ENCODE measurements around the gene RBBP4. TPM values are rescaled to one million over a fixed set of nuclear protein-coding genes. Genes with fewer than 3 reads are reported as not detected.

Gene RBBP4
- 118 and 143 TPM in 2 replicates for total RNA-seq

DNA sequence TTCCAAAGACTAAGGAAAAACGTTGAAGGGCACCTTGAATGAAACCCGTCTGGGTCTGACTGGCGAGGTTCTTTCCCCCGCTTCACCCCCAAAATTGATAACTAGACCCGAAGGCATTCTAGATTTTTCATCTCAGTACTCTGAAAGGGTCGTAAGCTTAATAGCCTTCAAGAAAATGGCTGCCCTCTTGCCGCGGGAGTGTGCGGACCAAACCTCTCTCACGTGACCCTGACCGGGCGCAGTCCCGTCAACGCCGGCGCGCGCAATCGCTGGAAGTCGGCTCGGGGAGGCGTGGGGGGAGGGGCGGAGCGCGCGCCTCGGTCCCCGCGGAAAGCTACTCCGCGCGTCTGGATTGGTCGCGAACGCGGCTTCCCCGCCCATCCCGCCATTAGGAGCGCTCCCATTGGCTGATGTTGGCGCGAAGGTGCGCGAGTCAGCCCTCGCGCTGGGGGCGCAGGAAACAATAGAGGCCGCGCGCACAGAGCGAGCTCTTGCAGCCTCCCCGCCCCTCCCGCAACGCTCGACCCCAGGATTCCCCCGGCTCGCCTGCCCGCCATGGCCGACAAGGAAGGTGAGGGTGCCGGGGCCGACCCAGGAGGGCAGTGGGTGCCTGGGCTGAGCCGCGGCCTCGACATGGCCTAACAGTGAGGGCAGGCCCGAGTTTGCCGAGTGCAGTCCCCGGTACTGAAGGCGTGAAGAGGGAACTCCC is at the start of gene RBBP4:
TSS of gene RBBP4 (plus strand) at position 457 of the 709 bp plus-strand sequence. CDS start at position 556, 99 bp downstream.

DNA sequence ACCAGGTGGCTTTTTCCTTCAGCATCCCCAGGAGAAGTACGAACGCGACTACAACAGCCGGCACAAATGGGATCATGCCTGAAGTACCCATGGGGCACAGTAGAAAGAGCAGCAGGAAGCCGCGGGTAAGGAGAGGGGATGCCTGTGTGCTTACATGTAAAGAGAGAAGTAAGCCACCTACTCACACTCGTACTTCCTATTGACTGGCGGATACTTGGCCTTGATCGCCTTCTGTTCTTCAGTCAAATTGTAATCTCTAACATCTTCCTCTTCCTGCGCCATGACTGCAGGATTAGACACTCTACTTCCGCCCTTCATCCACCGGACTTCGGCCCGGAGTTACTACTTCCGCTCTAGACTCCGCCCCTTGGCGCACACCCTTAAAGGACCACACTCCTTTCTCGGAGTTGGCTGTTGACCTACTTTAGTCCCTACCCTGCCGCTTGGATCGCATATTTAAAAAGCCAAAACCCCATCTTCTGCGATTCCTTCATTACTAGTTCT is 708 bp upstream of the RBBP4 start, which contains the start of gene ZBTB8OS:
TSS of gene ZBTB8OS (minus strand) at position 303 of the 504 bp plus-strand sequence. CDS start at position 282, 21 bp downstream.

DNA sequence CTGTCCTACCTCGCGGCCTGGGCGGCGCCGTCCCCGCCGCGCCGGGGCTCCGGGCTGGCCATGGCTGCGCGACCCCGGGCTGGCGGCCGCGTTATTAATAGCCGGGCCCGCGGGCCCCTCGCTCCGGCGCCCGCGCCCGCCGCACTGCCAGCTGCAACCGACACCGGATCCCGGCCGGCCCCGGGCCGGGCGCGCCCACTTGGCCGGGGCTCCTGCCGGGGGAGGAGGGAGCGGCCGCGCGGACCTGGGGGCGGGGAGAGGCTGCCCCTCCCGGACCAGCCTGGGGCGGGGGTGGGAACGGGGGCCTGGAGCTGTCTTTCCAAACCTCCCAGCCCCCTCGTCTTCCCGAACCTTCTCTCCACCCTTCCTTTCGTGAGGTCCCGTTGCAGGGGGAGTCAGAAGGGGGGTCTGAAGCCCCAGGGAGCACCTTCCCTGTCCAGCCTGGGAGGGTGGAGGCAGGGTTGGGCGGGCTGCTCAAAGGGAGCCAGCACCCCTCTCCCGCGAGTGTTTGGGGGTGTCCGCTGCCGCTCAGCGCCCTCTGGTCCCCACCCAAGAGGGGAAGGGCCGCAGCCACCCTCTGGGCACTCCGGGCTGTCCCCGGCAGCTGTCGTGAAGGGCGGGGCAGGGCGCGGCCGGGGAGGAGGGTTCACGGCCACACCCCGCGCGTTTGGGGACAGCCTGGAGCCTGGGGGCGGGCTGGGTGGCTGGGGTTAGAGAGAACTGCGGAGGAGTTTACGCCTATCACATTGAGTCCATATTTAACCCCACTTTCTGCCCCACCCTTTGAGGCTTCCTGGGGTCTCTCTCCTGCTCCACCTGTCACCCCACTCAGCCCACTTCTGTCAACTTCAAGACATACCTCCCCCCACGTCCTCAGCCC is 51.8 kb downstream of the RBBP4 start, which contains the start of gene SYNC:
TSS of gene SYNC (minus strand) at position 172 of the 880 bp plus-strand sequence. CDS start at position 62, 110 bp downstream.

Other genes starting within 250 kb of the RBBP4 start
- gene ZBTB8B, start 186.1 kb upstream of the RBBP4 start, total RNA-seq = under 0.01 TPM in 2 replicates
- gene ZBTB8A, start 111.8 kb upstream of the RBBP4 start, total RNA-seq = 6.2 and 6.3 TPM in 2 replicates
- 30.7 and 39.5 TPM in 2 replicates for gene ZBTB8OS, start 658 bp upstream of the RBBP4 start, total RNA-seq
- 7.0 and 12.3 TPM in 2 replicates for gene SYNC, start 51.6 kb downstream of the RBBP4 start, total RNA-seq
- 84.2 and 100 TPM in 2 replicates for gene YARS1, start 166.2 kb downstream of the RBBP4 start, total RNA-seq
- 23.3 and 41.2 TPM in 2 replicates for gene S100PBP, start 166.4 kb downstream of the RBBP4 start, total RNA-seq
- gene FNDC5, start 219.7 kb downstream of the RBBP4 start, total RNA-seq = 0.19 and 0.27 TPM in 2 replicates
- gene HPCA, start 235.3 kb downstream of the RBBP4 start, total RNA-seq = not detected in 2 replicates

Data from endothelial cell of coronary artery (primary cell).